T47D (cell line): ENCODE measurements around the gene CARD19.
A peak's percentile ranks its signal among the peaks of the same experiment; 100 is the strongest.
"Not testable (repeated sequence)": the region's sequence is repeated elsewhere in the genome, so short reads cannot be mapped to it uniquely, and the experiment has no call there.

Experiments used
- DNase-seq, 2 experiments: peaks; one replicate each; pipeline versions ENCODE4 v3.0.0 to v3.0.0-alpha.2; 2011 to 2012; ENCODE audit warnings: low read depth in 1 of 2, low spot score in 1 of 2
- JUND ChIP-seq: IDR thresholded peaks from 2 replicates; pipeline ENCODE4 v1.6.1; 2012; ENCODE audit warnings: low read depth
- in situ Hi-C: cut with HindIII; loops from 2 replicates; pipeline ENCODE4 v1.10.0; 2016; ENCODE audit warnings: low sequenced_read_pairs, low pct_unique_long_range_greater_than_20kb

The CARD19 gene

GRCh38 chr9:93116072-93116961 is 20.3 kb downstream of the CARD19 start:
- TF ChIP-seq JUND, result no peak
- peak in 1 of 2 experiments; percentile 57 for DNase-seq
- in situ Hi-C loops, result no loop called here

GRCh38 chr9:93117521-93117920 is 21.5 kb downstream of the CARD19 start:
- DNase-seq, in situ Hi-C loops: not testable (repeated sequence)

- in situ Hi-C loops, result no loop called here
- no peak for DNase-seq
- TF ChIP-seq JUND, result no peak
Measured at GRCh38 chr9:93117924-93118862, 22.2 kb downstream of the CARD19 start.

- in situ Hi-C loops, result no loop called here
- TF ChIP-seq JUND, result no peak
- DNase-seq, result no peak
Measured at GRCh38 chr9:93118863-93119702, 23.1 kb downstream of the CARD19 start.

GRCh38 chr9:93119703-93119952 is 23.6 kb downstream of the CARD19 start:
- DNase-seq, result no peak
- in situ Hi-C loops, result no loop called here
- TF ChIP-seq JUND, result no peak

GRCh38 chr9:93119953-93120845 is 24.2 kb downstream of the CARD19 start:
- DNase-seq, result peak in 1 of 2 experiments; percentile 48
- in situ Hi-C loops, result no loop called here
- no peak for TF ChIP-seq JUND

GRCh38 chr9:93120846-93121315 is 24.9 kb downstream of the CARD19 start:
- in situ Hi-C loops, result no loop called here
- DNase-seq, result no peak
- no peak for TF ChIP-seq JUND

- no peak for TF ChIP-seq JUND
- no peak for DNase-seq
- in situ Hi-C loops, result no loop called here
Measured at GRCh38 chr9:93121316-93122241, 25.6 kb downstream of the CARD19 start.

- in situ Hi-C loops, result no loop called here
- DNase-seq, result no peak
- TF ChIP-seq JUND, result no peak
Measured at GRCh38 chr9:93122721-93123221, 26.8 kb downstream of the CARD19 start.

GRCh38 chr9:93123561-93124283 is 27.7 kb downstream of the CARD19 start:
- TF ChIP-seq JUND, result no peak
- in situ Hi-C loops, result no loop called here

More at GRCh38 chr9:93123561-93124283, 27.7 kb downstream of the CARD19 start:
- no peak for DNase-seq
